HG03575 (cell line): ENCODE results near the gene MRPS26.

Experiments
- ATAC-seq: cut with Tn5 transposase; IDR thresholded peaks from one replicate; pipeline ENCODE4 v1.9.1; 2021; ENCODE audit not compliant: unreplicated experiment, insufficient number of reproducible peaks, low FRiP score; ENCODE audit errors: extremely low read depth

Gene MRPS26

GRCh38 chr20:3093861-3094361 lies 48.1 kb downstream of the MRPS26 start:
- no peak for ATAC-seq

- ATAC-seq, result no peak
Measured at GRCh38 chr20:3094848-3095629, 49.2 kb downstream of the MRPS26 start.
